GM12892 (cell line): Measurements from ENCODE around the gene SLC6A20.

Experiments used
- POLR2A ChIP-seq: IDR thresholded peaks from 2 replicates; pipeline ENCODE4 v1.6.1; 2011; ENCODE audit warnings: low read depth, low read length, control low read depth
- POLR2AphosphoS5 ChIP-seq: IDR thresholded peaks from 2 replicates; pipeline ENCODE4 v1.6.1; 2011; ENCODE audit warnings: low read depth, low read length, control low read depth
- TAF1 ChIP-seq: IDR thresholded peaks from 2 replicates; pipeline ENCODE4 v1.6.1; 2011; ENCODE audit warnings: low read depth, mild to moderate bottlenecking, control low read depth, low read length, borderline replicate concordance

GRCh38 chr3:45759851-45760250 lies 36.5 kb downstream of the SLC6A20 start:
- TF ChIP-seq TAF1 (no peak), POLR2A (no peak), POLR2AphosphoS5 (no peak)
